OCI-LY3 (cell line): ENCODE data around the gene GCA.

ENCODE experiments used
- CTCF ChIP-seq: fragments of 200-600, 300-600 bp; sonication (generic); IDR thresholded peaks from 2 replicates; pipeline ENCODE4 v1.5.1; 2014; ENCODE audit warnings: antibody characterized with exemption, low read length, low read depth
- EZH2phosphoT487 ChIP-seq: fragments of 200-600 bp; shearing (Covaris generic); IDR thresholded peaks from 2 replicates; pipeline ENCODE4 v1.6.1; 2018; ENCODE audit warnings: antibody characterized with exemption, mixed run types, low read depth

- TF ChIP-seq CTCF (no peak), EZH2phosphoT487 (no peak)
Observed at GRCh38 chr2:162327806-162328205, 16.1 kb upstream of the GCA start.
